Measurements from ENCODE around the gene SGMS1.

- TF ChIP-seq POLR2A (IDR thresholded peaks at IDR 0.05; ENCODE audit: low read length) = no peak
- no peak for TF ChIP-seq GATA1 (IDR thresholded peaks at IDR 0.05; ENCODE audit: low read depth, low read length)
These were observed 171.2 kb downstream of the SGMS1 start for GRCh38 chr10:50452603-50453002.
